HG03097 (cell line): ENCODE measurements around the gene FAAH.

Experiments
- ATAC-seq: cut with Tn5 transposase; IDR thresholded peaks from one replicate; pipeline ENCODE4 v1.9.1; 2021; ENCODE audit not compliant: unreplicated experiment, low FRiP score

FAAH gene

GRCh38 chr1:46448109-46448911, 54.2 kb downstream of the FAAH start:
- ATAC-seq, result no peak

GRCh38 chr1:46449223-46450159, 55.4 kb downstream of the FAAH start:
- ATAC-seq, result no peak

- ATAC-seq, result no peak
These were observed 56.0 kb downstream of the FAAH start for GRCh38 chr1:46450160-46450517.

GRCh38 chr1:46451948-46452930, 58.1 kb downstream of the FAAH start:
- ATAC-seq, result no peak

GRCh38 chr1:46452931-46453325, 58.8 kb downstream of the FAAH start:
- ATAC-seq, result no peak

- no peak for ATAC-seq
These were observed 59.3 kb downstream of the FAAH start for GRCh38 chr1:46453449-46453848.

- ATAC-seq, result no peak
These were observed 61.8 kb downstream of the FAAH start for GRCh38 chr1:46455951-46456350.

GRCh38 chr1:46456411-46456963, 62.4 kb downstream of the FAAH start:
- no peak for ATAC-seq

- ATAC-seq, result no peak
These were observed 63.1 kb downstream of the FAAH start for GRCh38 chr1:46457178-46457577.

GRCh38 chr1:46458190-46458589, 64.1 kb downstream of the FAAH start:
- ATAC-seq, result no peak

- ATAC-seq, result no peak
These were observed 64.7 kb downstream of the FAAH start for GRCh38 chr1:46458846-46459245.

- no peak for ATAC-seq
These were observed 65.2 kb downstream of the FAAH start for GRCh38 chr1:46459315-46459714.

- no peak for ATAC-seq
These were observed 67.1 kb downstream of the FAAH start for GRCh38 chr1:46461017-46461808.

- no peak for ATAC-seq
These were observed 67.8 kb downstream of the FAAH start for GRCh38 chr1:46461809-46462448.
